Measurements from ENCODE around the gene RTN4R. TPM values are rescaled to one million over a fixed set of nuclear protein-coding genes. Genes with fewer than 3 reads are reported as not detected.
"Not testable (repeated sequence)": the region's sequence is repeated elsewhere in the genome, so short reads cannot be mapped to it uniquely, and the experiment has no call there.

The RTN4R gene
- polyA plus RNA-seq, 1 experiment, result 0.16 TPM

DNA sequence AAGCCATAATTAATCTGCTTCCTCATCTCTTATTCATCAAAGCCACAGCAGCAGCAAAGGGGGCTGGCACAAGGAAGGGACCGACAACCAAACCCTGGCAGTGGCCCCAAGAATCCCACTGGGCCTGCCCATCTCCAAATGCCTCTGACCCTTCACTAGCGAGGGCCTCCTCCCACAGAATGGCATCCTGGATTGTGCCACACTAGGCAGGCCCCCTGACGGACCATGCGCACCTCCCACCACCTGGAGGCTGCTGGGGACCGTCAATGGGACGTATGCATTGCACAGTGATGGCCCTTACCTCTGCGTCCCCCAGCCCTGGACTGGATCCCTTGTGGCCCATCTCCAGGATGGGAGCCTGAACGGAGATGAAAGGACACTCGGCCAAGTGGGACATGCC, 4.1 kb upstream of the RTN4R start:
- DNase-seq (ENCODE audit: low read depth, low spot score), result no peak
- CTCF ChIA-PET, result no interaction called here
- POLR2A ChIA-PET, result no interaction called here
- H3K4me3 ChIP-seq (ENCODE audit: low read depth, low read length), result no peak overlapping the region
- no peaks in the 10 kb centered on the region for H3K9me3 ChIP-seq (ENCODE audit: control insufficient read depth, insufficient read depth, low read length)
- peaks cover 10% of the 10 kb centered on the region for H3K27me3 ChIP-seq (ENCODE audit: control insufficient read depth, insufficient read depth, low read length)
- H3K27ac ChIP-seq (ENCODE audit: low read depth, low read length), result no peak overlapping the region
- TF ChIP-seq, protein P1, sequence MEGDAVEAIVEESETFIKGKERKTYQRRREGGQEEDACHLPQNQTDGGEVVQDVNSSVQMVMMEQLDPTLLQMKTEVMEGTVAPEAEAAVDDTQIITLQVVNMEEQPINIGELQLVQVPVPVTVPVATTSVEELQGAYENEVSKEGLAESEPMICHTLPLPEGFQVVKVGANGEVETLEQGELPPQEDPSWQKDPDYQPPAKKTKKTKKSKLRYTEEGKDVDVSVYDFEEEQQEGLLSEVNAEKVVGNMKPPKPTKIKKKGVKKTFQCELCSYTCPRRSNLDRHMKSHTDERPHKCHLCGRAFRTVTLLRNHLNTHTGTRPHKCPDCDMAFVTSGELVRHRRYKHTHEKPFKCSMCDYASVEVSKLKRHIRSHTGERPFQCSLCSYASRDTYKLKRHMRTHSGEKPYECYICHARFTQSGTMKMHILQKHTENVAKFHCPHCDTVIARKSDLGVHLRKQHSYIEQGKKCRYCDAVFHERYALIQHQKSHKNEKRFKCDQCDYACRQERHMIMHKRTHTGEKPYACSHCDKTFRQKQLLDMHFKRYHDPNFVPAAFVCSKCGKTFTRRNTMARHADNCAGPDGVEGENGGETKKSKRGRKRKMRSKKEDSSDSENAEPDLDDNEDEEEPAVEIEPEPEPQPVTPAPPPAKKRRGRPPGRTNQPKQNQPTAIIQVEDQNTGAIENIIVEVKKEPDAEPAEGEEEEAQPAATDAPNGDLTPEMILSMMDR (IDR thresholded peaks at IDR 0.05; ENCODE audit: low read depth, low read length), result no peak

DNA sequence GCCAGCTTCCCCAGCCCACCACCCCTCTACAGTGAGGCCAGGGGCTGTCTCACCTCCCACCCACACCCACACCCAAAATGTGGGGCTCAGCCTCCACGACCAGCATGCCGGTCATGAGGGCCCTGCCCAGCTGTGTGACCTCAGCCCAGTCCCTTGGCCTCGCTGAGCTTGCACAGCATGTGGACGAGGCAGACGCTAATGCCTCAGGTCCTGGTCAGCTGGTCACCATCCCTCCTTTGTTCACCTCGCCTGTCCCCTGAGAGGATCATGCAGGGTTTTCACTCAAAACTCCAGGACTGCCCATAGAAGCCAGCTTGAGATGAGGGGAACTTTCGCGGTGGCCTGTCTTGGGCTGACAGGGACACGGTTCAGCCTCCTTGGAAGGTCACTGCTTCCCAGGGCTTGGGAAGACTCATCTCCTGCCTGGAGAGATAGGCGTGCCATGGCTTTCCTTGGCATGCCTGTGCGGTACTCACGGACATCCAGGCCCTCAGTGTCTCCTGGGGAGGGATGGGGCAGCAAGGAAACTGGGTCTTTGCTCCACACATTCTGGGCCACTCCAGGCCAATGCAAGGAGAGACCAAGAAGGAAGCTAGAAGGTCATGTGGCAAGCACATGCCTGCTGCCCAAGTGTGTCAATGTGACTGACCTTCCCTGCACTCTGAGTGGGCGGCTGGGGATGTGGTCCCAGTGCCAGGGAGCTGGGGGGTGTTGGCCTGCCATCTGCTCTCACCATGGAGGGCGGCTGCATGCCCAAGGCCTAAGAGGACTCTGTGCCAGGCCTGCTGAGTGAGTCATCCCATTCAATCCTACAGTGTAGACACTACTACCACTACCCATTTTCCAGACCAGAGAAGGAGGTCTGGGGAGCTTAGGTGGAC, 3.2 kb upstream of the RTN4R start:
- no peak overlapping the region for H3K4me3 ChIP-seq (ENCODE audit: low read depth, low read length)
- ChIA-PET CTCF (no interaction called here), POLR2A (no interaction called here)
- H3K9me3 ChIP-seq (ENCODE audit: control insufficient read depth, insufficient read depth, low read length), result no peaks in the 10 kb centered on the region
- H3K27me3 ChIP-seq (ENCODE audit: control insufficient read depth, insufficient read depth, low read length), result peaks cover 14% of the 10 kb centered on the region
- no peak for DNase-seq (ENCODE audit: low read depth, low spot score)
- TF ChIP-seq, protein P1 (IDR thresholded peaks at IDR 0.05; ENCODE audit: low read depth, low read length), result no peak
- H3K27ac ChIP-seq (ENCODE audit: low read depth, low read length), result no peak overlapping the region

DNA sequence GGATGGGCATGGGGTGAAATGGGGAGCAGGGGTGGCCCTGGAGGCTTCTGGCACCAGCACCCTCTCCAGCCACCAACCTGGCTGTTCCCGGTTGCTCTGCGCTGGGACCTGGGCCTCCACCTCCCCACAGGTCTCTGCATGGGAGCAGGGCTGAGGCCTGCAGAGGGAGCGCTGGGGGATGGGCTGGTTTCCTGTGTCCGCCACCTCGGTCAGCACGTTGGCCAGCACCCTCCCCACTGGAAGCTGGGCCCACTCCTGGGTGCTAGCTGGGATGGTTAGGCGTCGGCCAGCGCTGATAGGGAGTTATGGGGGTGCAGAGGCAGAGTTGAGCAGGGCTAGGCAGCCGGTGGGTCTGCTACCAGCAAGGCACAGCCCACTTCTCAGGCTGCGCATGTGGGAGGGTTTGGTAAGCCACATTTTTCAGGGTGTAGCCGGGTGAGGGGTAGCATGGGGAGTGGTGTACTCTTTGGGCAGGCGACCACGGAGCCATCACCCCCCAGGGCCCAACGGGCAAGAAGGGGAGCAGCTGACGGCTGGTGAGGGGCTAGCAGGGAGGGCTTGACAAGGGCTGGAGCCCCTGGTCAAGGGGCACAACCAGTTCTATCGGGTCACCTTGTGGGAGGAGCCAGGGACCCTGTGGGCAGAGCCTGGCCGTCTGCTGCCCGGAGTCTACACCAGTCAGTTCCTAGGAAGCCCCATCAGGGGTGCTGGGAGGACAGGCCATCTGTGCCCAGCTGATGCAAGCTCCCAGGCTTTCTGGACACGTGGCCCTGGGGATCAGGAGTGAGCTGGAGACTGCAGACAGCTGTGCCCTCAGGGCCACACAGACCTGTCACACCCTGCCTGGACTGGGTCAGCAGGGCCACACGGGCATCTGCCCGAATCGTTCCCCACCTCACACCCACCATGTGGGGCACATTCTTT, 2.3 kb upstream of the RTN4R start:
- DNase-seq (ENCODE audit: low read depth, low spot score); H3K9me3 ChIP-seq (ENCODE audit: control insufficient read depth, insufficient read depth, low read length); POLR2A ChIA-PET; H3K4me3 ChIP-seq (ENCODE audit: low read depth, low read length); H3K27ac ChIP-seq (ENCODE audit: low read depth, low read length): not testable (repeated sequence)
- CTCF ChIA-PET, result interaction anchor here (0.6 to 1.3 kb wide), 2 partner anchors 110 to 114 kb away, joined by 7 to 10 read pairs; no protein-coding TSS in a partner anchor
- H3K27me3 ChIP-seq (ENCODE audit: control insufficient read depth, insufficient read depth, low read length), result peaks cover 14% of the 10 kb centered on the region

DNA sequence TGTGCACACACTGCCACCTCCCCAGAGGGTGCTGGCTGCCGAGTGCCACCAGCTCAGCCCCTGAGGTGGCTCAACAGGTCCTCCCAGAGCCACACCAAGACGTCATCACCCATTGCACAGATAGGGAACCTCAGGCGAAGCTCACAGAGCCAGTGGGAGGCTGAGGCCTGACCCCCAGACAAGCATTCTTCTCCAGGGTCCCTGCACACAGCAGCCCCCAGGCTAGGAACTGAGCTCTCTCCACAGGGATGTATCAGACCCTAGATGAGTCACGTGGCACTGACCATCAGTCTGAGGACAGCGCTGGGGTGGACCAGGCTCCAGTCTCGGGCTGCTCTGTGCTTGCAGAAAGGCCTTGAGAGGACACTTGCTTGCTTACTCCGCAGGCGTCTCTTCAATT, 1.6 kb upstream of the RTN4R start:
- H3K27ac ChIP-seq (ENCODE audit: low read depth, low read length); DNase-seq (ENCODE audit: low read depth, low spot score); POLR2A ChIA-PET; H3K9me3 ChIP-seq (ENCODE audit: control insufficient read depth, insufficient read depth, low read length); H3K4me3 ChIP-seq (ENCODE audit: low read depth, low read length): not testable (repeated sequence)
- H3K27me3 ChIP-seq (ENCODE audit: control insufficient read depth, insufficient read depth, low read length), result peaks cover 14% of the 10 kb centered on the region
- CTCF ChIA-PET, result interaction anchor here (0.6 to 1.3 kb wide), 2 partner anchors 110 to 113 kb away, joined by 7 to 10 read pairs; no protein-coding TSS in a partner anchor

DNA sequence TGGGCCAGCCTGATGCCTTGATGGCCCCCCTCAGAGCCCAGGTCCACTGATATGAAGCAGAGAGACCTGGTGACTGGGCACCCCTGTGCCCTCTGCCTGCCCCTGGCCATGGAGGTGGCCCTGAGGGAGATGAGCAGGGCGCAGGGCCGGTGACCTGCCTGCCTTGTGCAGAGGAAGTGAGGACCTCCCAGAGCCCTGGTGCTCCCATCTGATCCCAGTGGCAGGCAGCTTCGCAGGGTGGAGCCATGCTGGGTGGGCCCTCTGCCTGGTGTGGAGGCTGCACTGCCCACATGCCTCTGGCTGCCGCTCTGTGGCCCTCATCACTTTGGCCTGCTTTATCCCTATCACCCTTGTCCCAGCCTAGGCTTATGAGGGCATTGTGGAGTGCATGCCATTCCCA, 1.1 kb upstream of the RTN4R start:
- H3K4me3 ChIP-seq (ENCODE audit: low read depth, low read length); H3K27ac ChIP-seq (ENCODE audit: low read depth, low read length); DNase-seq (ENCODE audit: low read depth, low spot score); H3K9me3 ChIP-seq (ENCODE audit: control insufficient read depth, insufficient read depth, low read length); POLR2A ChIA-PET: not testable (repeated sequence)
- peaks cover 11% of the 10 kb centered on the region for H3K27me3 ChIP-seq (ENCODE audit: control insufficient read depth, insufficient read depth, low read length)
- CTCF ChIA-PET, result interaction anchor here (1.3 kb wide), 1 partner anchor 112 kb away, joined by 7 read pairs; no protein-coding TSS in a partner anchor

DNA sequence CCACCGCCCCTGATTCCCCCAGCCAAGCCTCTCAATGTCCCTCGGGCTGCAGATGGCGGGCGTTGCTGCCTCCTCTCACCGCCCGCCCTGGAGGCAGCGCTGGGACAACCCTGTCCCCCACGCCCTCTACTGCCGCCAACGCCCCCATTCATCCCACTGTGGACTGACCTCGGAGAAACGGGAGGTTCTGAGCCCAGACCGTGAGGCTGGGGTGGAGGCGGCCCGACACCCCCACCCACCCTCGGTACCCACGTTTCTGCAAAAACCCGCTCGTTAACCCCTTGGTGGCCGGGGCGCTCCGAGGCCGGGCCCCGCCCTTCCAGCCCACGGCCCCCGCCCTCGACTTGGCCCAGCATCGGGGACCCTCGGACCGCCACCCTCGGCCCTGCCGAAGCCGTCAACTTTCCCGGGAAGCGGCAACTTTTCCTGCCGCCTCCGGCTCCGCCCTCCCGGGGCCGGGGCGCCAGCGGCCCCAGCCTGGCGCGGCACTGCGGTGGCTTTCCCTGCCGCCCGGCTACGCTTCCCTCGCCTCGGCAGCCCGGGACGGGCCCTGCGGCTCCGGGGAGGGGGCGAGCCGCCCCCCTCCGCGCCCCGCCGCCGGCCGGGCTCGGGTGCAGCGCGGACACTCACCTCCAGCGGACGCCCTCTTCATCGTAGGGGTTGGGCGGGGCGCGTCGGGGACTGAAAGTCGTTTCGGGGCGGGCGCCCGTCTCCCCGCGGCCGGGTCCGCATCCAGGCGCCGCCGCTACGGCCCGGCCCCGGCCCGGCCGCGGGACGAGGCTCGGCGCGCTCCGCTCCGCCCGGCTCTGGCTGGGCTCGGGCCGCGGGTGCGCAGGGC, 458 bp downstream of the RTN4R start:
- TF ChIP-seq, protein P1 (IDR thresholded peaks at IDR 0.05; ENCODE audit: low read depth, low read length), result no peak
- H3K27me3 ChIP-seq (ENCODE audit: control insufficient read depth, insufficient read depth, low read length), result peaks cover 14% of the 10 kb centered on the region
- H3K27ac ChIP-seq (ENCODE audit: low read depth, low read length), result no peak overlapping the region
- peak overlapping the region; percentile 22; the same call in 1 of the 2 replicates for H3K4me3 ChIP-seq (ENCODE audit: low read depth, low read length)
- CTCF ChIA-PET, result no interaction called here
- POLR2A ChIA-PET, result no interaction called here
- no peaks in the 10 kb centered on the region for H3K9me3 ChIP-seq (ENCODE audit: control insufficient read depth, insufficient read depth, low read length)
- no peak for DNase-seq (ENCODE audit: low read depth, low spot score)

DNA sequence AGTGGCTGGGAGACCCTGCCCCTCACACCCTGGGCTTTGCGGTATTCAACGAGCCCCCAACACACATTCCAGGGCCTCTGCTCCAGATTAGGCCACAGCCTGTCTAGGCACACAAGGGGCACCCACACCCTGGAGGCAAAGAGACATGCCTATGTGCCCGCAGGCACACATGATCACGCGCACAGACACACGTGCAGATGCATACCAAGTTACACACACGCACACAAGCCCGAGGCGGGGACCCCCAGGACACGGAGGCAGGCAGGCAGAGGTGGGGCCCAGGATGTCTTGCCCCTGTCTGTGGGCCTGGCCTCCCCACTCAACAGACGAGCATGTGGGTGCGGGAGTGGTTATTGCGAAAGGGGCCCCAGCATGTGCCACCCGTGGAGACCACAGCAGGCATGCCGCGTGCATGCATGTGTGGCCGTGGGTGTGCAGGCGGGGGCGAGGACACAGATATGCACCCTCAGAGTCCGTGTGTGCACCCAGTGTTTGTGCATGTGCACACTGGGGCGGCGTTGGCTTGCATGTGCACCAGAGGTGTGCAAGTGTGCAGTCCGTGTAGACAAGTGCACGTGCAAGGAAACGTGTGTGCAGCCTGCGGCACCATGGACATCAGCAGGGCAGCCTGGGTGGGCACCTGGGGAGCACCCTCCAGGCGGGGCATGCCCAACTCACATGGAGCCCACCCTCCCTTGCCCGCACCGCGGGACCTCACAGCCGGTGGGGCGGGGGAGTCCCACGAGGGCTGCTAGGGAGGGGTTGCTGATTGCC, 1.3 kb downstream of the RTN4R start:
- CTCF ChIA-PET; POLR2A ChIA-PET; H3K27ac ChIP-seq (ENCODE audit: low read depth, low read length); DNase-seq (ENCODE audit: low read depth, low spot score); H3K9me3 ChIP-seq (ENCODE audit: control insufficient read depth, insufficient read depth, low read length); H3K4me3 ChIP-seq (ENCODE audit: low read depth, low read length): not testable (repeated sequence)
- peaks cover 14% of the 10 kb centered on the region for H3K27me3 ChIP-seq (ENCODE audit: control insufficient read depth, insufficient read depth, low read length)

Measured in AG04450 (cell line).